Liver (tissue), 3 donors: ENCODE results near the gene ZBED3.

Experiments used
- CTCF ChIP-seq: fragments of 150-350 bp; IDR thresholded peaks from 2 replicates; pipeline ENCODE4 v1.5.1; 2017; ENCODE audit warnings: improper control_type of control experiment, low read depth, low read length; ENCODE audit not compliant: missing input control
- HNF4A ChIP-seq, 2 donors: conservative IDR thresholded peaks; 2 replicates each; pipeline ENCODE4 v1.6.1; 2016; ENCODE audit warnings: antibody characterized with exemption in 2 of 2, mild to moderate bottlenecking in 2 of 2
- MAX ChIP-seq: IDR thresholded peaks from 2 replicates; pipeline ENCODE4 v1.6.1; 2016; ENCODE audit warnings: antibody characterized with exemption
- TAF1 ChIP-seq: conservative IDR thresholded peaks from 2 replicates; pipeline ENCODE4 v1.6.1; 2016; ENCODE audit warnings: antibody characterized with exemption, mild to moderate bottlenecking
- YY1 ChIP-seq: IDR thresholded peaks from 2 replicates; pipeline ENCODE4 v1.6.1; 2016; ENCODE audit warnings: antibody characterized with exemption, mild to moderate bottlenecking
- ZBTB33 ChIP-seq: IDR thresholded peaks from 2 replicates; pipeline ENCODE4 v1.6.1; 2016; ENCODE audit warnings: antibody characterized with exemption
- donor health status: healthy.
- donor health status: healthy.

GRCh38 chr5:77087484-77088261 lies 588 bp upstream of the ZBED3 start:
- TF ChIP-seq CTCF: no peak
- peak; percentile 77 to 83 for TF ChIP-seq HNF4A (conservative IDR thresholded peaks at IDR 0.05)
- peak; percentile 41 for TF ChIP-seq ZBTB33
- no peak for TF ChIP-seq MAX
- peak; percentile 94 for TF ChIP-seq YY1
- TF ChIP-seq TAF1: peak; percentile 46
